ENCODE results near the gene PDE7B.

DNA sequence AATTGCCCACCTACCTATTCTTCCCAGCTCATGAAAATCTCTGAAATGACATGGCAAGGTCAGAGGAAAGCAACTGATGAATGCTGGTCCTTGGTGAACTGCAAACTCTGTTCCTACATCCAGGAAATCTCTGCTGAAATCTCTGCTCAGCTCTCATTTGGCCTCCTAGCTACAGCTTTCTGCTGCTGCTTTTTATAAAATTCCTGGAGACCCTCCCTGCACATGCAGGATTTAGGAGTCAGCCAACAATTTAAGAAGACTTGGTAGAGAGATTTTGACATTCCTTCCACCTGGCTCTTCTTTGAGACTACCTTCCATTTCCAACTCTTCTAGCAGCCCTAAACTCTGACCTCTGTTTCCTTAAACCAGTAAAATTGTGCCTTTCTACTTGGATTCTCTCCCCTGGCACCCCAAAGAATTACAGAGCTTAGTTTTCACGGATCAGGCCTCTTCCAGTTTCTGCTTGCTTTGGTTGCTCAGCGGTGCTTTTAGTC, 55.5 kb downstream of the PDE7B start:
- TF ChIP-seq, protein P1, sequence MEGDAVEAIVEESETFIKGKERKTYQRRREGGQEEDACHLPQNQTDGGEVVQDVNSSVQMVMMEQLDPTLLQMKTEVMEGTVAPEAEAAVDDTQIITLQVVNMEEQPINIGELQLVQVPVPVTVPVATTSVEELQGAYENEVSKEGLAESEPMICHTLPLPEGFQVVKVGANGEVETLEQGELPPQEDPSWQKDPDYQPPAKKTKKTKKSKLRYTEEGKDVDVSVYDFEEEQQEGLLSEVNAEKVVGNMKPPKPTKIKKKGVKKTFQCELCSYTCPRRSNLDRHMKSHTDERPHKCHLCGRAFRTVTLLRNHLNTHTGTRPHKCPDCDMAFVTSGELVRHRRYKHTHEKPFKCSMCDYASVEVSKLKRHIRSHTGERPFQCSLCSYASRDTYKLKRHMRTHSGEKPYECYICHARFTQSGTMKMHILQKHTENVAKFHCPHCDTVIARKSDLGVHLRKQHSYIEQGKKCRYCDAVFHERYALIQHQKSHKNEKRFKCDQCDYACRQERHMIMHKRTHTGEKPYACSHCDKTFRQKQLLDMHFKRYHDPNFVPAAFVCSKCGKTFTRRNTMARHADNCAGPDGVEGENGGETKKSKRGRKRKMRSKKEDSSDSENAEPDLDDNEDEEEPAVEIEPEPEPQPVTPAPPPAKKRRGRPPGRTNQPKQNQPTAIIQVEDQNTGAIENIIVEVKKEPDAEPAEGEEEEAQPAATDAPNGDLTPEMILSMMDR (conservative IDR thresholded peaks at IDR 0.05; ENCODE audit: low read depth, low read length): no peak
- TF ChIP-seq EZH2 (IDR thresholded peaks at IDR 0.05; ENCODE audit: borderline replicate concordance, low read depth, low read length, poor library complexity, severe bottlenecking): no peak

Data from A673 (cell line).